ENCODE results near the gene SH3BP5.

The SH3BP5 gene

GRCh38 chr3:15279671-15280402 is 52.5 kb downstream of the SH3BP5 start:
- Histone ChIP-seq H3K36me3 (replicated peaks) (no peaks in the 10 kb centered on the region), H3K9me3 (no peaks in the 10 kb centered on the region), H3K4me1 (no peaks in the 10 kb centered on the region), H3K4me3 (no peak overlapping the region), H3K27me3 (ENCODE audit: low read depth) (no peaks in the 10 kb centered on the region)
- DNase-seq (ENCODE audit: low spot score in 2 of 2) = no peak
- in situ Hi-C loops (cut with MboI; ENCODE audit: low sequenced_read_pairs) = no loop called here

DNA sequence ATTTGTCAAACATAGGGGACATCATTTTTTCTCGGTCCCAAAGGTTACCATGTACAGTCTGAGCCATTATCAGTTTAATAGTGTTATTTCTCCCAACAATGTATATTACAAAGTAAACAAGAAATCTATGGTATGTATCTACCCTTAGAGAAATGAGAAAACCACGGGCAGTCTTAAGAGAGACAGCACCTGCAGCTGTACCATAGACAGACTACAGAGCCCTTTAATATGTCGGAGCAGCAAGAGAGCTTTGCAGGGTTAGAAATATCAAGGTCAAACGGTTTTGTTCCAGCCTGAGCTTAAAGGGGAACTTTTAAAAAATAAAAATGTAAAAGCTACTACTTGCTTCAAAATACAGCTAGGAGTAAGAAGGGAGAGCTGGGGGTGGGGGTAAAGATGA is 53.2 kb downstream of the SH3BP5 start:
- Histone ChIP-seq H3K4me3 (no peak overlapping the region), H3K36me3 (replicated peaks) (no peaks in the 10 kb centered on the region), H3K4me1 (no peaks in the 10 kb centered on the region), H3K9me3 (no peaks in the 10 kb centered on the region), H3K27me3 (ENCODE audit: low read depth) (no peaks in the 10 kb centered on the region)
- in situ Hi-C loops (cut with MboI; ENCODE audit: low sequenced_read_pairs) = no loop called here
- DNase-seq (ENCODE audit: low spot score in 2 of 2) = no peak

- no peak for DNase-seq (ENCODE audit: low spot score in 2 of 2)
- H3K9me3 ChIP-seq = no peaks in the 10 kb centered on the region
- no peaks in the 10 kb centered on the region for H3K36me3 ChIP-seq (replicated peaks)
- no peak overlapping the region for H3K4me3 ChIP-seq
- no peaks in the 10 kb centered on the region for H3K27me3 ChIP-seq (ENCODE audit: low read depth)
- no peaks in the 10 kb centered on the region for H3K4me1 ChIP-seq
- in situ Hi-C loops (cut with MboI; ENCODE audit: low sequenced_read_pairs) = no loop called here
Measured at GRCh38 chr3:15277861-15278500, 54.4 kb downstream of the SH3BP5 start.

DNA sequence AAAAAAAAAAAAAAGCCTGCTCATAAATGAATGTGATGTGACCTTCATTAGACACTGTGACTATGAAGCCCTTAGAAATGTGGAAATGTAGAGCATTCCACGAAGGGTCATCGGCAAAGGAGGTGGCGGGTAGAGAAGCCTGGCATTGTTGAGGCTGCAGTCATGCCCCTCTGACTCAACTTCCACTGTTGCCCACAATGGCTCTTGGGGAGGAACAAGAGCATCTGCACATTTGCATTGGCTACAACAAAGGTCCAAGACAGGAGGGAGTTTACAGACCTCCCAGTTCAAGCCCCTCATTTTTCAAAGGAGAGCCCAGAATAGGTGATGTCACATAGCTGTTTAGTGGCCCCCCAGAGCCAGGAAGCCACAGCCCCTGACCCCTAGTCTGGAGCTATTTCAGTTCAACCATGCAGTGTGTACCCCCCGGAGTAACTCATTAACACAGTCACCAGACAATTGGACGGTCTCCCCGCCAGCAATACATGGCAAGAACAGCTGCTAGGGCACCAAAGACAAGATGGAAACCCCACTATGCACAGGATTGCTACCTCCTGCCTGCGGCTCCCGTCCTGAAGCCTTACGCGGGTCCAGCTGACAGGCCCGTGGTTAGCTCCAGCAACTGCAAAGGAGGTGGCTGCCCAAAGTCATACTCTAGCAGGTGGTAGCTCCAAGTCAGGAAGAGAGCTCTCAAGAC is 56.2 kb downstream of the SH3BP5 start:
- in situ Hi-C loops (cut with MboI; ENCODE audit: low sequenced_read_pairs) = no loop called here

GRCh38 chr3:15273227-15273626 is 59.2 kb downstream of the SH3BP5 start:
- Histone ChIP-seq H3K27me3 (ENCODE audit: low read depth) (no peaks in the 10 kb centered on the region), H3K9me3 (no peaks in the 10 kb centered on the region), H3K36me3 (replicated peaks) (no peaks in the 10 kb centered on the region), H3K4me3 (no peak overlapping the region), H3K4me1 (no peaks in the 10 kb centered on the region)
- in situ Hi-C loops (cut with MboI; ENCODE audit: low sequenced_read_pairs) = no loop called here
- DNase-seq (ENCODE audit: low spot score in 2 of 2) = no peak

More for the DNA sequence above, 56.2 kb downstream of the SH3BP5 start:
- Histone ChIP-seq H3K9me3 (no peaks in the 10 kb centered on the region), H3K27me3 (ENCODE audit: low read depth) (no peaks in the 10 kb centered on the region), H3K4me1 (no peaks in the 10 kb centered on the region), H3K4me3 (no peak overlapping the region), H3K36me3 (replicated peaks) (no peaks in the 10 kb centered on the region)
- no peak for DNase-seq (ENCODE audit: low spot score in 2 of 2)

GRCh38 chr3:15272426-15273196 is 59.8 kb downstream of the SH3BP5 start:
- Histone ChIP-seq H3K36me3 (replicated peaks) (no peaks in the 10 kb centered on the region), H3K27me3 (ENCODE audit: low read depth) (no peaks in the 10 kb centered on the region), H3K4me3 (no peak overlapping the region), H3K9me3 (no peaks in the 10 kb centered on the region), H3K4me1 (no peaks in the 10 kb centered on the region)
- DNase-seq (ENCODE audit: low spot score in 2 of 2) = no peak
- in situ Hi-C loops (cut with MboI; ENCODE audit: low sequenced_read_pairs) = no loop called here

DNA sequence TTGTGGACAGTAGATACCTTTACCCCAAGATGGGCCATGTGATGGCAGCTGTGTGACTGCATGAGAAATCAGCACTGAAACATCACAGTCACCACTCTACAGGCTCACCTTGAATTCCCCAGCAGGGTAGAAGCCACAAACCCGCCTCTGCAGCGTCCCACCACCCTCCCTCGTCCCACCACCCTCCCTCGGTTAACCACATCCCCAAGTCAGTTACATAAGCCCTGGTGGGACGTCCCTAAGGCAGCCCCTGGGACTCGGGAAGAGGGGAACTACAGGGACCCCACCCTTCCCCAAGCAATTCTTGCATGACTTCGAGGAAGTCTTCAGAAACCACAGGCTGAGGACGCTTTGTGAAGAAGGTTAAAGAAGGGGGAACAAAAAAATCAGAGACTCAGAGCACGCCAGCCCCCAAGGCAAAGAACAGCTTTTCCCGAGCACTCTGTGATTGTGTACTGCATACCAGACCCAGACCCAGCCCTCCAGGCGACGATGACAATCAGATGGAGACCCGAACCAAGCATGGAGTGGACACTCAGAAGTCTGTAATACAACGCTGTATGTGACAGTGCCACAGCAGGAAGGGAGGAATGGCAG is 60.5 kb downstream of the SH3BP5 start:
- H3K9me3 ChIP-seq = no peaks in the 10 kb centered on the region
- H3K27me3 ChIP-seq (ENCODE audit: low read depth) = no peaks in the 10 kb centered on the region
- H3K4me1 ChIP-seq = no peaks in the 10 kb centered on the region
- DNase-seq (ENCODE audit: low spot score in 2 of 2) = no peak
- H3K4me3 ChIP-seq = no peak overlapping the region
- no peaks in the 10 kb centered on the region for H3K36me3 ChIP-seq (replicated peaks)
- in situ Hi-C loops (cut with MboI; ENCODE audit: low sequenced_read_pairs) = no loop called here

- Histone ChIP-seq H3K36me3 (replicated peaks) (no peaks in the 10 kb centered on the region), H3K9me3 (no peaks in the 10 kb centered on the region), H3K27me3 (ENCODE audit: low read depth) (no peaks in the 10 kb centered on the region), H3K4me1 (no peaks in the 10 kb centered on the region), H3K4me3 (no peak overlapping the region)
- in situ Hi-C loops (cut with MboI; ENCODE audit: low sequenced_read_pairs) = no loop called here
- no peak for DNase-seq (ENCODE audit: low spot score in 2 of 2)
Measured at GRCh38 chr3:15271030-15271429, 61.4 kb downstream of the SH3BP5 start.

DNA sequence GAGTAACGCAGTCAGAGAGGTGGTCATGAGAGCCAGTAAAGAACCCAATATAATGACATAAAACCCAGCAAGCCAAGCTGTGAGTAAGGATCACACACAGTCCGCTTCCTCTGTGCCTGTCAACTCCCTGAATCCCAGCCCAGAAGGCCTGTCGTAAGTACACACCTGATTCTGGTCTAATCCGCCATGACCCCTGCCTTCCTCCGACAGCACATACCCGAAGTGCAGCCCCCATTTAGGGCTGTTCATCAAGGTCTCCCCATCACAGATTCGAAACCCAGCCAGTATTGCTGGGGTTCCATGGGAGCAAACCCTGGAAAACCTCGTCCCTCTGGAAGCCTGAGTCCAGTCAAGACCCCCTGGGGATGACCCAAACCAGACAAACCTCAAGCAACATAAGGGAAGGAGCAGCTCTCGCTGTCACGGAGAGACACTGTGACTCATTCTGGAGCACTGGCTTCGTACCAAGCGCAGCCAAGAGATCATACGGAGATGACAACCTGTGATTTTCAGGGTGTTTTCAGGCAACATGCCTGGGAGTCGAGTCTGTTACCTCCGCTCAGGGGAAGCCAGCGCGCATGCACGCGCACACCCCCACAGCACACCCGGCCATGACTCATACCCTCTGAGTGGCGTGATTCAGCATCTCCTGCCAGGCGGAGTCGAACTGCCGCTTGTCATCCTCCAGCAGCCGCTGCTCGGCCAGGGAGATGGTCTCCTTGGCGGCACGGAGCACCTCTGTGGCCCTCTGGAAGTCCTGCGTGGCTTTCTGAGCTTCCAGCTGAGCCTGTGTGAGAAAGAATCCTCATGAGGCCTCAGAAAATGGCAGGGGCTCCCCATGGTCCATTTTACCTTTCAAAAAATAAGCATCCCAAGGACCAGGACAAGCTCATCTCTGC is 63.0 kb downstream of the SH3BP5 start:
- H3K36me3 ChIP-seq (replicated peaks) = no peaks in the 10 kb centered on the region
- no peaks in the 10 kb centered on the region for H3K27me3 ChIP-seq (ENCODE audit: low read depth)
- DNase-seq (ENCODE audit: low spot score in 2 of 2) = no peak
- H3K4me1 ChIP-seq = no peaks in the 10 kb centered on the region
- no peak overlapping the region for H3K4me3 ChIP-seq
- H3K9me3 ChIP-seq = no peaks in the 10 kb centered on the region
- in situ Hi-C loops (cut with MboI; ENCODE audit: low sequenced_read_pairs) = loop anchor here (5.0 kb wide), 1 partner anchor 113 kb away; no protein-coding TSS in a partner anchor

GRCh38 chr3:15268033-15268631 is 64.3 kb downstream of the SH3BP5 start:
- H3K9me3 ChIP-seq = no peaks in the 10 kb centered on the region
- DNase-seq (ENCODE audit: low spot score in 2 of 2) = peak; percentile 74 to 89
- H3K4me1 ChIP-seq = no peaks in the 10 kb centered on the region
- H3K36me3 ChIP-seq (replicated peaks) = no peaks in the 10 kb centered on the region
- in situ Hi-C loops (cut with MboI; ENCODE audit: low sequenced_read_pairs) = loop anchor here (5.0 kb wide), 1 partner anchor 114 kb away; no protein-coding TSS in a partner anchor
- no peak overlapping the region for H3K4me3 ChIP-seq
- no peaks in the 10 kb centered on the region for H3K27me3 ChIP-seq (ENCODE audit: low read depth)

DNA sequence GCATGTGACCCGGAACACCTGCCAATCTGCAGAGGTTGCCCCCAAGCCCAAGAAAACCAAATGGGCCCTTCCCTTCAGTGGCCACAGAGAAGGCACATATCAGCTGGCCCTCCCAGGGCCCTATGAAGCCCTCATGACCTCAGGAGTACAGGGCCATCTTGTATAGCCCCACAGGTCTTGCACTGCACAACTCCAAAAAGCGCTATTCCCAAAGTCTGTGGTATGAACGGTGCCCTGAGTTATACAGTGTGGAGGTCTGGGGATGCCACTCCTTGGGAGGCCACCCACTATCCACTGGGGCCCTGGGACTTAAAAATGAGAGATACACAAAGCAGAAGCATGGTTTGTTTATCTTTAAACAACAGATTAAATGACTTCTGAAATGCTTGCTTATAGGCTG is 64.9 kb downstream of the SH3BP5 start:
- Histone ChIP-seq H3K4me1 (no peaks in the 10 kb centered on the region), H3K9me3 (no peaks in the 10 kb centered on the region), H3K36me3 (replicated peaks) (no peaks in the 10 kb centered on the region), H3K27me3 (ENCODE audit: low read depth) (no peaks in the 10 kb centered on the region), H3K4me3 (no peak overlapping the region)
- in situ Hi-C loops (cut with MboI; ENCODE audit: low sequenced_read_pairs) = loop anchor here (5.0 kb wide), 1 partner anchor 115 kb away; no protein-coding TSS in a partner anchor
- no peak for DNase-seq (ENCODE audit: low spot score in 2 of 2)
